RKO (cell line): ENCODE measurements around the gene CWH43.
"Not testable (repeated sequence)": the region's sequence is repeated elsewhere in the genome, so short reads cannot be mapped to it uniquely, and the experiment has no call there.

Experiments
- DNase-seq: peaks from one replicate; pipeline ENCODE4 v3.0.0-alpha.2; 2016; ENCODE audit warnings: low spot score

The CWH43 gene

GRCh38 chr4:49097071-49097470, 111.0 kb downstream of the CWH43 start:
- DNase-seq = not testable (repeated sequence)

DNA sequence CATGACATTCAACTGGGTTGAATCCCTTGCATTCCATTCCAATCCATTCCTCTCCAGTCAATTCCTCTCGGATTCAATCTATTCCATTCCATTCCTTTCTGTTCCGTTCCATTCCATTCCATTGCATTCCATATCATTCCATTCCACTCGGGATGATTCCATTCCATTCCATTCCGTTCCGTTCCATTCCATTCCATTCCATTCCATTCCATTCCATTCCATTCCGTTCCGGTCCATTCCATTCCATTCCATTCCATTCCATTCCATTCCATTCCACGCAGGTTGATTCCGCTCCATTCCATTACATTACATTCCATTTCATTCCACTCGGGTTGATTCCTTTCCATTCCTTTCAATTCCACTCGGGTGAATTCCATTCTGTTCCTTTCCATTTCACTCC, 111.4 kb downstream of the CWH43 start:
- not testable (repeated sequence) for DNase-seq

GRCh38 chr4:49098034-49098759, 112.1 kb downstream of the CWH43 start:
- DNase-seq = not testable (repeated sequence)

DNA sequence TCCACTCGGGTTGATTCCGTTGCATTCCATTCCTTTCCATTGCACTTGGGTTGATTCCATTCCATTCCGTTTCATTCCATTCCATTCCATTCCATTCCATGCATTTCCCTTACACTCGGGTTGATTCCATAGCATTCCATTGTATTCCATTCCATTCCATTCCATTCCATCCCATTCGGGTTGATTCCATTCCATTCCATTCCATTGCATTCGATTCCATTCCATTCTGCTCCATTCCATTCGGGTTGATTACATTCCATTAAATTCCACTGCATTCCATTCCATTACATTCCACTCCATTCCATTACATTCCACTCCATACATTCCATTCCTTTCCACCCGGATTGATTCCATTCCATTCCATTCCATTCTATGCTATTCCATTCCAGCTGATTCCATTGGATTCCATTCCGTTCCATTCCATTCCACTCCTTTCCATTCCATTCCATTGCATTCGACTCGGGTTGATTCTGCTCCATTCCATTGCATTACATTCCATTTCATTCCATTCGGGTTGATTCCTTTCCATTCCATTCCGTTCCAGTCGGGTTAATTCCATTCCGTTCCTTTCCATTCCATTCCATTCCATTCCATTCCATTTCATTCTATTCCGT, 113.9 kb downstream of the CWH43 start:
- DNase-seq = peak; percentile 8

- DNase-seq = not testable (repeated sequence)
Measured at GRCh38 chr4:49102344-49102898, 116.3 kb downstream of the CWH43 start.

- not testable (repeated sequence) for DNase-seq
Measured at GRCh38 chr4:49103436-49104136, 117.5 kb downstream of the CWH43 start.

GRCh38 chr4:49104231-49104930, 118.3 kb downstream of the CWH43 start:
- peak; percentile 14 for DNase-seq

DNA sequence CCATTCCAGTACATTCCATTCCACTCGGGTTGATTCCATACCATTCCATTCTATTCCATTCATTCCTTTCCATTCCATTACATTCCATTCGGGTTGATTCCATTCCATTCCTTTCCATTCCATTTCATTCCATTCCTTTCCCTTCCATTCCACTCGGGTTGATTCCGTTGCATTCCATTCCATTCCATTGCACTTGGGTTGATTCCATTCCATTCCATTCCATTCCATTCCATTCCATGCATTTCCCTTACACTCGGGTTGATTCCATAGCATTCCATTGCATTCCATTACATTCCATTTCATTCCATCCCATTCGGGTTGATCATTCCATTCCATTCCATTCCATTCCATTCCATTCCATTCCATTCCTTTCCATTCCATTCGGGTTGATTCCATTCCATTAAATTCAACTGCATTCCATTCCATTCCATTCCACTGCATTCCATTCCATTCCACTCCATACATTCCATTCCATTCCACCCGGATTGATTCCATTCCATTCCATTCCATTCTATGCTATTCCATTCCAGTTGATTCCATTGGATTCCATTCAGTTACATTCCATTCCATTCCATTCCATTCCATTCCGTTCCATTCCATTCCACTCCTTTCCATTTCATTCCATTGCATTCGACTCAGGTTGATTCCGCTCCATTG, 119.3 kb downstream of the CWH43 start:
- DNase-seq = not testable (repeated sequence)

DNA sequence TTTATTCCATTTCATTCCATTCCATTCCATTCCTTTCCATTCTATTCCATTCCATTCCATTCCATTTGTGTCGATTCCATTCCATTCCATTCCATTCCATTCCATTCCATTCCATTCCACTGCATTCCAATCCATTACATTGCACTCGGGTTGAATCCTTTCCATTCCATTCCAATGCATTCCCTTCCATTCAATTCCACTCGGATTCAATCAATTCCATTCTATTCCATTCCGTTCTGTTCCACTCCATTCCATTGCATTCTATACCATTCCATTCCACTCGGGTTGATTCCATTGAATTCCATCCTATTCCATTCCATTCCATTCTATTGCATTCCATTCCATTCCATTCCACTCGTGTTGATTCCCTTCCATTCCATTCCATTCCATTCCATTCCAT, 121.2 kb downstream of the CWH43 start:
- DNase-seq = peak; percentile 63

GRCh38 chr4:49108183-49108978, 122.3 kb downstream of the CWH43 start:
- not testable (repeated sequence) for DNase-seq

DNA sequence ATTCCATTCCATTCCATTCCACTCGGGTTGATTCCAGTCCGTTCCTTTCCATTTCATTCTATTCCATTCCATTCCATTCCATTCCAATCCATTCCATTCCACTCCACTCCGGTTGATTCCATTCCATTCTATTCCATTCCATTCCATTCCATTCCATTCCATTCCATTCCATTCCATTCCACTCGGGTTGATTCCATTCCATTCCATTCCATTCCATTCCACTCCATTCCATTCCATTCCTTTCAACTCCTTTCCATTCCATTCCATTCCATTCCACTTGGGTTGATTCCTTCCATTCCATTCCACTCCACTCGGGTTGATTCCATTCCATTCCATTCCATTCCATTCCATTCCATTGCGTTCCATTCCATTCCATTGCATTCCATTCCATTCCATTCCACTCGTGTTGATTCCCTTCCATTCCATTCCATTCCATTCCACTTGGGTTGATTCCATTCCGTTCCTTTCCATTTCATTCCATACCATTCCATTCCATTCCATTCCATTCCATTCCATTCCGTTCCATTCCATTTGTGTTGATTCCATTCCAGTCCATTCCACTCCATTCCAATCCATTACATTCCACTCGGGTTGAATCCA, 123.6 kb downstream of the CWH43 start:
- not testable (repeated sequence) for DNase-seq

- DNase-seq = not testable (repeated sequence)
Measured at GRCh38 chr4:49110579-49110978, 124.5 kb downstream of the CWH43 start.
